HG03280 (cell line): ENCODE measurements around the gene MUSTN1.

Source experiments
- ATAC-seq: cut with Tn5 transposase; IDR thresholded peaks from one replicate; pipeline ENCODE4 v1.9.1; 2021; ENCODE audit warnings: mild to moderate bottlenecking, moderate library complexity; ENCODE audit not compliant: unreplicated experiment

MUSTN1 gene

DNA sequence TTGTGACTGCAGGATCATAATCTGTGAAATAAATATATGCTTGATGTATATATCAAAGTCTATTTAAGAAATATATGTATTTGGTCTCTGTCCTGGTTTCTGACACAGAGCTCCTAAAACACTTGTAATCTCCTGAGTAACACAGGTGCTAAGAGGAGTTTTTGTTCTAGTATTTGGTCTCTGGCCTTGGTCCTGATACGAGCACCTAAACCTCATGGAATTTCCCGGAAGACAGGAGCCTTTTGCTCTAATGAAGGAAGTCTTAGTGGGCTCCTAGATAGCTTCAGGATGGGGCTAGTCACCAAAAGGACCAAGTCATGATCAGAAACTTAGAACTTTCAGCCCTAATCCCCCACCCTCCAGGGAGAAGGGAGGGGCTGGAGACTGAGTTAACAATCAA lies 19.2 kb upstream of the MUSTN1 start:
- ATAC-seq, result no peak

DNA sequence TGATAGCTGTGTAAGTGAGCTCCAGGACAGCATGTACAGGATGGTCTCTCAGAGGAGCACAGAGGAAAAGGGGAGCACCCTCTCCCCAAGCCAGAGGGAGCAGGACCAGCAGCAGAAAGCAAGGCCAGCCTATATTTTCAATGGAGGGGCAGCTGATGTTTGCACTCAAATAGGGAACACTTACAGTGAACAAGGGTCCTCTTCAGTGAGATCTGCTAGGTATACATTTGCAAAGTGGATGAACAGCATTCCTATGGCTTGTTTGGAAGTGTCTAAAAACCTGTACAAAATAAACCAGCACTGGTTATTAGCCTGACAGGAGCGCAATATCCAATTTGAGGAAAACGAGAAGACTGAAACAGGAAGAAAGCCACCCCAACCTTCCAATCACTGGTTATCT lies 17.6 kb upstream of the MUSTN1 start:
- ATAC-seq, result no peak

- ATAC-seq, result no peak
Measured at GRCh38 chr3:52851348-52851747, 16.5 kb upstream of the MUSTN1 start.

GRCh38 chr3:52849656-52850055 lies 14.8 kb upstream of the MUSTN1 start:
- ATAC-seq, result no peak

GRCh38 chr3:52848617-52849016 lies 13.8 kb upstream of the MUSTN1 start:
- ATAC-seq, result no peak

DNA sequence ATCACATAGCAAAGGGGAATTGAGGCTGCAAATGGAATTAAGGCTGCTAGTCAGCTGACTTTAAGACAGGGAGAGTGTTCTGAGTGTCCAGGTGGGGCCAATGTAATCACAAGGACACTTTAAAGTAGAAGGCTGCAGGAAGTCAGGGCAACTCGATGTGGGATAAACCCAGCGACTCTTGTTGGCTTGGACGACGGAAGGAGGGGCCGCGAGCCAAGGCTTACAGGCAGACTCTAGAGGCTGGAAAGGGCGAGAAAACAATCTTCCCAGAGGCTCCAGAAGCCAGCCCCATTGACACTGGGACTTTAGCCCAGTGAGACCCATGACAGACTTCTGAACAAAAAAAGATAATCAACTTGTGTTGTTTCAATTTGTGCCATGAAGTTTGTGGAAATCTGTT lies 12.9 kb upstream of the MUSTN1 start:
- ATAC-seq, result no peak

GRCh38 chr3:52847241-52847640 lies 12.4 kb upstream of the MUSTN1 start:
- no peak for ATAC-seq

GRCh38 chr3:52846432-52846965 lies 11.7 kb upstream of the MUSTN1 start:
- no peak for ATAC-seq

- no peak for ATAC-seq
Measured at GRCh38 chr3:52845691-52846431, 11.0 kb upstream of the MUSTN1 start.

- no peak for ATAC-seq
Measured at GRCh38 chr3:52845157-52845556, 10.3 kb upstream of the MUSTN1 start.

DNA sequence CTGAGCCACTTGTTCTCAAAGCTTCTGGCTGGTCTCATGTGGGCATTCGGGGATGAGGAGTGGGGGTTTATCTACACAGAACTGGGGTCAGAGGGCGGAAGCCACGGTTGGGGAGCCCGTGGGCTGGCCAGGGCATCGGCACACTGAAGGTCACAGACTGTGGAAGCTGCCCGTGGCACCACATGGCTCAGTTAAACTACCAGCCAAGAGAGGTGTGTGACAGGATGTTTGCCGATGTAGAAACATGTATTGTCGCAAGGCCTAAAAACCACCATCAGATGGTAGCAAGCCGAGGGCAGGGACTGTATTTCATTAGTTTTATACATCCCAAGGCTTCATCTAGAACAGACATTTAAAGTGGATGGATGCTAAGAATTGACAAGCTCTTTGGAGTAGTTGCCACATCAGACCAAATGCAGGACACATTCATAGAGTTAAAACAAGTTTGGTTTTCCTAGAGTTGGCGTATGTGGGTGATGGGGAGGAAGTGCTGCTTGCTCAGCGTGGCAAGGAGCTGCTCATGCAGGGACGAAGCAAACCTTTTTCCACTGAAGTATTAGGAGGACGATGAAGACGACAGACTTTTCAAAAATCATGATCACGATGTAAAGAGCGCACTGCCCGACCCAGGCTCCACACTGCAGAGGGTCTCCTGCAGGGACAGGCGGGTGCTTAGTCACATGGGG lies 9.6 kb upstream of the MUSTN1 start:
- ATAC-seq, result no peak

DNA sequence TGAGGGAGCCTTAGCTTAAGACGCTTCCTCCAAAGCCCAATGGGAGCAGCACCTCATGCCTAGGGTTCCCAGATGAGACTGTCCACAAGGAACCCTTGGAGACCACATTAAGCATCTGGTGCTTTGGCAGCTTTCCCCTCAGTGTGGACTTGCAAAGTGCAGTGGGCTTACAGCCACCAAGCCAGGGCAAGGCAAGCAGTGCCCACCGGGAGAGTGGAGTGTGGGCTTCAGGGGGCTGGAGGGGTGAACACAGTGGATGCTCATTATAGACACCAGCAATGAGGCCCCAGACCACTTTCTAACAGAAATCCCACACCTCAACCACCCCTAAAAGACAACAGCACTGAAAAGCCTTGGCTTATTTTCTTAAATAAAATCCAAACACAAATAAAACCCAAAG lies 9.1 kb upstream of the MUSTN1 start:
- ATAC-seq, result no peak

DNA sequence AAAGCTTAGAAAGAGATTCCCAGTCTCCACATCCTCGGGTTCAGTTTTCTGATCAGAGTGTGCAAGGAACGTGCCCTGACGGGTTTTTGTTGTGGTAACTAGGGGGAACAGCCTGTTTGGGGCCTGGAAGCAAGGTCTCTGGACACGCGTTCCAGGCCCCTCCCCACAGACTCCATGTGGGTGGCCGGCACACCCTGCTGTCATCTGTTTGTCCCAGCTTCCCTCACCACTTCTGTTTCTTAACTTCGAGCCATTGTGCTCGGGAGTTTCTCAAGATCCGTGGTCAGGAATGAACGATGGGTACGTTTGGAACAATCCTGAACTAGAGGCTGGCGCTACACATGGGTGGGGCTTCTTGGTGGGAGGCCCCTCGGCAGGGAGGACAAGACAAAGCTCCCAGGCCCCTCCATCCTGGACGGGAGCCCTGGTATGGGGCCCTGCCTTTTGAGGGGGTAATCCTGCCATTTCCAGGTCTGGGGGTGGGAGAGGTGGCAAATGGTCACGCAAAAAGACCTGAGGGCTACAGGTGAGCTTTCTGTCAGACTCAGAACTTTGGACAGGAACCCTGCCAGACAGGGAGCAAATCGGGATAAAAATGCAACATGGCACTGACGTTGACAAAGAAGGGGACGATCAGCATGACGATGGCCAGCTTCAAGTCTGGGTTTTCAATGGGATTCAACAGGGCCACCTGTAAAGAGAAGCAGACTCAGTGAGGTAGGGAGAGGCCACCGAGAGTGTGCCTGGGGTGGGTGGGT lies 8.5 kb upstream of the MUSTN1 start:
- ATAC-seq, result no peak

GRCh38 chr3:52842424-52842823 lies 7.6 kb upstream of the MUSTN1 start:
- ATAC-seq, result no peak

DNA sequence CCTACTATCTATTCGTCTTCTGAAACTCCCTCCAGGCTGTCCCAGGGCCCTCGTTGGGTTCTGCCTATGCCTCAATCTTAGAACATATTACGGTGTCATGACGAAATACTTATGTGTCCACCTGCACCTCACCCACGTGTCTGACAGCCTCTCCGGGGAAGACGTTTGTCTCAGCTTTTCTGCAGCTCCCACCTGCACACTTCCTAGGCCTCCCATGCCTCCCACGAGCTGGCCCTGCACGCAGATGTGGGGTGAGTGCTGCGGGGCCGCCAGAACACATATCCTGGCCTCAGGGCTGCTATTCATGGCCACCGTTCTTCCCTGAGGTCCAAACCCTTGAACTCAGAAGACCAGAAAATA lies 7.1 kb upstream of the MUSTN1 start:
- ATAC-seq, result no peak

GRCh38 chr3:52841211-52841980 lies 6.6 kb upstream of the MUSTN1 start:
- ATAC-seq, result no peak

DNA sequence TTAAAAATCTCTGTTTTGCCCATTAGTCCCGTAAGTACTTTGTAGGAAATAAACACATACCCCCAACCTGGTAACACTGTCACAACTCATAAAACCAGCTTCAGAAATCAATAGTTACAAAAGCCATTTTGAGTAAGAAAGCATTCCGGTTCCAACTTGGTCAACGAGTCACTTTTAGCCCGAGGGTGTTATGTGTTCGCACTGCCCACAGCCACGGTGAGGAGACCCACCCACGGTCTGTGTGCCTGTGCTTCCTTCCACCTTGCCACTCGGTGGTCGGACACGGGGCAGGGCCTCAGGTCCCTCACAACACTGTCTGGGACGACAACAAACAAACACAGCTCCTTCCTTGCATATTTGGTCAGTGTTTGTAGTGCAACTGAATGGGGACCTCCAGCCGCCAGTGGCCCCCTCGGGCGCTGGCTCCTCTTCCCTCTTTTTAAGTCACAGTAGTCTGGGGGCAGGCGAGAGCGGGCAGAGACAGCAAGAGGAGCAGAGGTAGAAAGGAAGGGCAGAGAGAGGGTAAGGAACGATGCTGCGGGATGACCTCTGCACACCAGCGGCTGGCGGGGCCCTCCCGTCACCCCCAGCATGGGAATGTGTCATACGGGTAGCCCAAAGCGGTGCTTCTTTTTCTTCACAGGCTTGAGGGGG lies 5.2 kb upstream of the MUSTN1 start:
- no peak for ATAC-seq

DNA sequence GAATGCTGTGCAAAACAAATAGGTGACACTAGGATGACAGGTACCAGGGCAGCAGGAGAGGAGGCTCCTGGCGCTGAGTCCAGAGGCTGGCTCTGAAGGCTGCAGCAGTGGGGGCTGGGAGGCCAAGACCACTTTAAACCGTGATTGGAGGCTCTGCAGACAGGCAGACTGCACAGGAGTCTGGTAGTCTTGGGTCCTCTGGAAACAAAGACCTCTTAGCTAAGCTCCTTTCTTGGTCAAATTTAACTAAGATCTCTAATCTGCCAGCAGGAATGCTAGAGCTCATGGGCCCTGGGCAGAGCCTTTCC lies 4.4 kb upstream of the MUSTN1 start:
- no peak for ATAC-seq

GRCh38 chr3:52838561-52839267 lies 3.9 kb upstream of the MUSTN1 start:
- ATAC-seq, result no peak

DNA sequence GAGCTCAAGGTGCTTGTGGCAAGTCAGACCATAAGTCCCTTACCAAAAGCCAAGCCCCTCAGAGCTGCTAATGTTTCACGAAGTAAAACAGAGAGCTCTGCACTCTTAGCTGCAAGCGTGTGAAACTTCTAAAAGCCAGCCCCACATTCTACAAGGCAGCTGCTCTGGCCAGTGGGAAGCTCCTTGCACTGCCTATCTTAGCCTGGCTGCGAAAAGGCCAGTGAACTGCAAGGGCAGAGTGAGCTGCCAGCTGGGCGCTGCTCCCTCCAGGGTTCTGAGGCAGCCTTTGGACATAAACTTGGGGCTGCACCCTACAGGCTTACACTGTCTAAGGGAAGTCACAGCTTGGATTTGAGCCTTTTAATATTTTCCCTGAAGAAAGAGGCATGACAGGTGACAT lies 2.2 kb upstream of the MUSTN1 start:
- no peak for ATAC-seq
